Parathyroid adenoma (tissue), 2 donors: ENCODE results near the gene TEX29.

ENCODE experiments used
- H2AFZ ChIP-seq: fragments of 300-600 bp; sonication (generic); one replicate; pipeline ENCODE4 v1.7.0; 2017; ENCODE audit warnings: antibody characterized with exemption, mild to moderate bottlenecking
- H3K27ac ChIP-seq: fragments of 300-600 bp; sonication (generic); one replicate; pipeline ENCODE4 v1.7.0; 2017
- H3K27me3 ChIP-seq: fragments of 300-600 bp; sonication (generic); one replicate; pipeline ENCODE4 v1.7.0; 2017; ENCODE audit warnings: low read length; ENCODE audit not compliant: control insufficient read depth, insufficient read depth
- H3K36me3 ChIP-seq: fragments of 300-600 bp; sonication (generic); one replicate; pipeline ENCODE4 v1.7.0; 2017; ENCODE audit warnings: low read length; ENCODE audit not compliant: control insufficient read depth, insufficient read depth
- H3K4me1 ChIP-seq: fragments of 300-600 bp; sonication (generic); one replicate; pipeline ENCODE4 v1.7.0; 2017; ENCODE audit warnings: control low read depth
- H3K4me2 ChIP-seq: fragments of 300-600 bp; sonication (generic); one replicate; pipeline ENCODE4 v1.7.0; 2017; ENCODE audit warnings: low read length
- H3K4me3 ChIP-seq: fragments of 300-600 bp; sonication (generic); one replicate; pipeline ENCODE4 v1.7.0; 2017; ENCODE audit warnings: low read depth, low read length
- H3K79me2 ChIP-seq: fragments of 300-600 bp; sonication (generic); one replicate; pipeline ENCODE4 v1.7.0; 2017; ENCODE audit warnings: control low read depth
- H3K9ac ChIP-seq: fragments of 300-600 bp; sonication (generic); one replicate; pipeline ENCODE4 v1.7.0; 2017; ENCODE audit warnings: mild to moderate bottlenecking
- H3K9me3 ChIP-seq: fragments of 300-600 bp; sonication (generic); one replicate; pipeline ENCODE4 v1.7.0; 2017; ENCODE audit warnings: low read length; ENCODE audit not compliant: control insufficient read depth
- CTCF ChIP-seq: fragments of 300-600 bp; sonication (generic); IDR thresholded peaks from one replicate; pipeline ENCODE4 v1.7.0; 2017; ENCODE audit warnings: antibody characterized with exemption, mild to moderate bottlenecking
- donor health status: primary hyperparathyroidism.

The TEX29 gene

GRCh38 chr13:111295886-111296285 is 24.6 kb upstream of the TEX29 start:
- Histone ChIP-seq H3K36me3 (no peaks in the 10 kb centered on the region), H3K4me3 (no peak overlapping the region), H3K9ac (no peak overlapping the region), H3K27me3 (no peaks in the 10 kb centered on the region), H2AFZ (no peak overlapping the region), H3K27ac (no peak overlapping the region), H3K4me2 (no peak overlapping the region), H3K9me3 (no peaks in the 10 kb centered on the region), H3K79me2 (no peaks in the 10 kb centered on the region), H3K4me1 (no peaks in the 10 kb centered on the region)
- TF ChIP-seq CTCF: no peak

GRCh38 chr13:111296417-111296816 is 24.0 kb upstream of the TEX29 start:
- TF ChIP-seq CTCF: no peak
- Histone ChIP-seq H3K4me2 (no peak overlapping the region), H3K9ac (no peak overlapping the region), H3K27ac (no peak overlapping the region), H3K79me2 (no peaks in the 10 kb centered on the region), H3K4me1 (no peaks in the 10 kb centered on the region), H3K9me3 (no peaks in the 10 kb centered on the region), H2AFZ (no peak overlapping the region), H3K4me3 (no peak overlapping the region), H3K36me3 (no peaks in the 10 kb centered on the region), H3K27me3 (no peaks in the 10 kb centered on the region)

- H3K9me3 ChIP-seq: no peaks in the 10 kb centered on the region
- no peaks in the 10 kb centered on the region for H3K79me2 ChIP-seq
- no peak overlapping the region for H3K9ac ChIP-seq
- no peaks in the 10 kb centered on the region for H3K36me3 ChIP-seq
- TF ChIP-seq CTCF: no peak
- no peaks in the 10 kb centered on the region for H3K27me3 ChIP-seq
- no peak overlapping the region for H3K4me2 ChIP-seq
- H2AFZ ChIP-seq: no peak overlapping the region
- no peak overlapping the region for H3K27ac ChIP-seq
- no peaks in the 10 kb centered on the region for H3K4me1 ChIP-seq
- no peak overlapping the region for H3K4me3 ChIP-seq
These were observed 22.0 kb upstream of the TEX29 start for GRCh38 chr13:111298214-111298975.

- Histone ChIP-seq H3K4me3 (no peak overlapping the region), H3K4me1 (no peaks in the 10 kb centered on the region), H3K27me3 (no peaks in the 10 kb centered on the region), H3K9me3 (no peaks in the 10 kb centered on the region), H3K79me2 (no peaks in the 10 kb centered on the region), H3K36me3 (no peaks in the 10 kb centered on the region), H3K27ac (no peak overlapping the region), H3K4me2 (no peak overlapping the region), H3K9ac (no peak overlapping the region), H2AFZ (no peak overlapping the region)
- no peak for TF ChIP-seq CTCF
These were observed 18.3 kb upstream of the TEX29 start for GRCh38 chr13:111302045-111302726.
